HG03432 (cell line): Measurements from ENCODE around the gene DOHH.

Experiments
- ATAC-seq: cut with Tn5 transposase; IDR thresholded peaks from one replicate; pipeline ENCODE4 v1.9.1; 2021; ENCODE audit warnings: mild to moderate bottlenecking, moderate library complexity; ENCODE audit not compliant: unreplicated experiment

DOHH gene, protein sequence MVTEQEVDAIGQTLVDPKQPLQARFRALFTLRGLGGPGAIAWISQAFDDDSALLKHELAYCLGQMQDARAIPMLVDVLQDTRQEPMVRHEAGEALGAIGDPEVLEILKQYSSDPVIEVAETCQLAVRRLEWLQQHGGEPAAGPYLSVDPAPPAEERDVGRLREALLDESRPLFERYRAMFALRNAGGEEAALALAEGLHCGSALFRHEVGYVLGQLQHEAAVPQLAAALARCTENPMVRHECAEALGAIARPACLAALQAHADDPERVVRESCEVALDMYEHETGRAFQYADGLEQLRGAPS

DNA sequence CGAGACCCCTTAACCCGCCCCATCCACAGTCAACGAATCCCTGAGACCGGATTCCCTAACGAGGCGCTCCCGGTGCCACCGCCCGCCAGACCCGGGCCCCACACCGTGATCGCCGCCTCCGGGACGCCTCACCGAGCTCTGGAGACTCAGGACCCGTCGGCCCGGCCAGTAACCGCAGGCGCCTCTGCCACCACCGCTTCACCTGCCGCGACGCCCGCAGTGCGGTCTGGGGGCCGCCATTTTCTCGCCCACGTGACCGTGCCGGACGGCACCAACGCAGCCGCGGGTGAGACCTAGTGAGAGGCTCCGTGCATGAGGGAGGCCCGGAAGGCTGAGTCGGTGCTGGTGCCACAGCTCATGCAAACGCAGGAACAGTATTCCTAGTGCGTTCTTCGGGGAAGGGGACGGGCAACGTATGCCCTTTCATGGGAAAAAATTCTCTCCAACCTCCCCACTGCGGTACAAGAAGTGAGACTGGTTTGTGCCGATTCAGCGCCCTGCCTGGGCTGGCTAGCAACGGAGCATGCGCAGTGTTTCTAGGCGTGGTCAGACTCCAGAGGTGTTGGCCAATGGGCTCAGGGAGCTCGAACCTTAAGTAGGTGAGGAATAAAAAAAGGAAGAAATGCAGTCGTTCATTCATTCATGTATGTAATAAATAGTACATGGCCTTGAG, at the start of gene DOHH:
DOHH (minus strand) TSS at position 246 of the 673 bp plus-strand sequence. CDS start 3,860 bp downstream, outside the sequence.
- ATAC-seq, result peak; percentile 81

DNA sequence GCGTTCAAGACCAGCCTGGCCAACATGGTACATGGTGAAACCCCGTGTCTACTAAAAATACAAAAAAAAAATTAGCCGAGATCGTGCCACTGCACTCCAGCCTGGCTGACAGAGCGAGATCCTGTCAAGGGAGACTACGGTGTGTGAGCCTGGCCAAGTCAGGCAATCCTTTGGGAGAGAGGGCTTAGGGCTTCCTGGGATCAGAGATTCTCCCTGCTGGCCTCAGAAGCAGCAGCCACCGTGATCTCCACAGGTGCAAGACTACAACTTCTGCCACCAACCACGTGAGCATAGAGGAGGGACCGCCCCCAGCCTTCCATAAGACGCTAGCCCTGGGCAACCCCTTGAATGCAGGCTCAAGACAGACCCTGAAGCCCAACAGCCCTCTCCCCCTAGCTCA, 49.3 kb upstream of the DOHH start:
- no peak for ATAC-seq

DNA sequence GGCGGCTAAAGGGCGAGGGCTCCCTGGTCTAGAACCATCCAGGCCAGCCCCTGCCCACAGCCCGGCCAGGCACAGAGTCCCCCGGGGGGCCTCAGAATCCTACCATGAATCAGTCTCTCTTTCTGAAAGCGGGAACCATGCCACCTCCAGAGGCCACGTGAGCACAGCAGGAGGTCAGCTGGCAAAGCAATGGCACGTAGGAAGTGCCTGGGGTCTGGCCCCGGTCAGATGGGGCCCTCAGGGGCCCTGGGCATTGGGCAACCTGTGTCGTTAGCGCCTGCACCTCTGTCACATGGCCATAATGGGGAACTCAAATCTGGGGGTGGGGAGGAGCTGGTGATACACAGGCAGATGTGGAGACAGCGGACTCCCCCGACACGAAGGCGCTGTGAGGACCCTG, 48.1 kb upstream of the DOHH start:
- ATAC-seq, result no peak

DNA sequence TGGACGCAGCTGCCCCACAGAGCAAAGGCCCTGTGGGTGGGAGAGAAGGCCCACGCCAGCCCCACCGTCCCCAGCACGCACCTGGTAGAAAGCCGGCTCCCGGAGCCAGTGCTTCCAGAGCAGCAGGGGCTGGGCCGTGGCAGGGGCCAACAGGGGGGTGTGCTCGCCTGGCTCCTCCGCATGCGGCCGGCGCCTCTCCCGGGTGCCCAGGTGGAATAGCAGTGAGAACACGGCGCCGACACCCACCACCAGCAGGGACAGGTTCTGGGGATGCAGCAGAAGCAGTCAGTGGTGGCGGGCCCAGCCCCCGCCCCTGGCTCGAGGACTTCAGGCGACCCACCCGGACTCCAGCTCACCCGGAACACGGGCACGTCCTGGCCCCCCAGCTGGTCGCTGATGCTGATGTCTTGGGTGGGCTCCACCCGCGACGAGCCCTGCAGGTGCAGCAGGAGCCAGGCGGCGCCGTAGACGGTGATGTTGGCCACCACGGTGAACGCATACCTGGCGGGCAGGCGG, 47.4 kb upstream of the DOHH start:
- no peak for ATAC-seq

DNA sequence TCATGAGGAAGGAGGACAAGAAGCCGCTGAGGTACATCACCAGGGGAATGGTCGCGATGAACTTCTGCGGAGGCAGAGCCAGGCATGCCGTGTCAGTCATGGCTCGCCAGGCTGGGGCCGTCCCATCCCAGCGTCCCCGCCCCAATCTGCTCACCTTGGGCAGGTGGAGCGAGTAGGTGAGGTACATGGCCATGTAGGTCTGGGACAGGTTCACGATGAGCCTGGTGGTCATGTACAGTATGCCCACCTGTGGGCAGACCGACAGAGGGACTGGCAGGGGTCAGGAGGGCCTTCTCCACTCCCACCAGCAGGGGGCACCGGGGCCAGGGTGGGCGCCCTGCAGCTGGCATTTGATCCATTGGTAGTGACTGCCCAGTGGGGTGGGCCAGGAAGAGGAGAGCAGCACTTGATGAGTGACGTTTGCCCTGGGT, 46.8 kb upstream of the DOHH start:
- ATAC-seq, result no peak

DNA sequence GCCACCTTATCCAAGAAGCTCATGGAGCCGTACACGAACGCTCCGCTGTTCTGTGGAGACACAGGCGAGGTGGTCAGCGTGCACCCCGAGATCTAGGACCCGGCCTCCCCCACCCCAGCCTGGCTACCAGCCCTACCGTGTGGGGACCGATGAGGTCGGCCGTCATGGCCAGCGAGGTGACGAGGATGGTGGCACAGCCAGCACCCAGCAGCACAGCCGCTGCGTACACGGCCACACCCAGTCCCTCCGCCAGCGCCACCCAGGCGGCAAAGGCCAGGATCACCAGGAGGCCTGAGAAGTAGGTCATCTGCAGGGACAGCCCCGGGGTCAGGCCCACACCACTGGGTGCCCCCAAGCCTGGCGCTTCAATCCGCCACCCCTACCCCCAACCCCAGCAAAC, 45.6 kb upstream of the DOHH start:
- ATAC-seq, result no peak

DNA sequence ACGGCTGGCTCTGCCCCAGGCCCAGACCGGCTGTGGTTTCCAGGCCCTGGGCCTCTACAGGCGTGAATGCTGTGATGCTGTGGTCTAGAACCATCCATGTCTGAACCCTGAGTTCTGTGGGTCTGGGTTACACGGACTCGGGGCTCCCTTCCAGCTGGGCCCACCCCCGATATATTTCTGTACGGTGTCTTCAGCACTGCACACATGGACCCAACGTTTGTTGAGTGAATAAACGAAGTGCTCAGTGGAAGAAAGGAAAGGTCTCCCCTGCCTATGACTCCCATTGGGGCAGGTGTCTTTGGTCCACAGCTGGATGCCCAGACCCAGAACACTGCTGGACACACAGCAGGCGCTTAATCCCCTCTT, 45.2 kb upstream of the DOHH start:
- ATAC-seq, result no peak

DNA sequence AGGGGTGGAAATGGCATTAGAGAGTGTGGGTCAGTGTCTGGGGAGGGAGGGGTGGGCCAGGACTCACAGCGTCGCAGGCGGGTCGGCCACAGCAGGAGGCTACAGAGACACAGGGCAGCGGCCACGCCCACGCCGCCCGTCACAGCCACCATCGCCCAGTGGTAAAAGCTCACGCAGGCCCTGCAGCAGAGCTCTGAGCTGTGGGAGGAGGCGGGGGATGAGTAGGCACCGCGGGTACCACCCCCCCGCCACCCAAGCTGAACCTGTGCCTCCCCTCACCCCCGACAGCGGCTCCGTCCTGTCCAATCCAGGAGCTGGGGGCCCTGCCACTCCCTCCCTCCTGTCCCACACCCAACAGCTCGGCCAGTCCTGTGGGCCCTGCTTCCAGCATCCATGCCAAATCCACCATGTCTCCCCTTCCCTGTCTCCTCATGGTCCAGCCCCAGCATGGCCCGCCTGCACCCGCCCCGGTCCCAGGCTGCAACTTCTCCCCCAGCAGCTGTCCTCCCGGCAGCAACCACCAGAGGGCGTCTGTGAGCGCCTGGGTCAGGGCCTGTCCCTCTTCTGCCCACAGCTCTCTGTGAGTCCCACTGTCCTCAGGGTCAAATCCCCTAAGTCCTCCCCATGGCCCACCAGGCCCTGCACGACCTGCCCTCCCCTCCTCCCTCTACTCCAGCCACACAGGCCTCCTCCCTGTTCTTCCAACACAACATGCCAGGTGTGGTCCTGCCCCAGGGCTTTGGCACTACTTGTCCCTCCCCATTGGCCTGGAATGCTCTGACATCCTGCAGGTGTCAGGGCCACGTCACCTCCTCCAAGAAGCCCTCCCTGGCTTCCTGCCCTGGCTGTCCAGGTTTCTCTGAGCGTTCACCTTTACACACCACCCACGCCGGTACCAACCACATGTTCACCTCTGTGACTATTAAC, 44.5 kb upstream of the DOHH start:
- peak; percentile 42 for ATAC-seq

DNA sequence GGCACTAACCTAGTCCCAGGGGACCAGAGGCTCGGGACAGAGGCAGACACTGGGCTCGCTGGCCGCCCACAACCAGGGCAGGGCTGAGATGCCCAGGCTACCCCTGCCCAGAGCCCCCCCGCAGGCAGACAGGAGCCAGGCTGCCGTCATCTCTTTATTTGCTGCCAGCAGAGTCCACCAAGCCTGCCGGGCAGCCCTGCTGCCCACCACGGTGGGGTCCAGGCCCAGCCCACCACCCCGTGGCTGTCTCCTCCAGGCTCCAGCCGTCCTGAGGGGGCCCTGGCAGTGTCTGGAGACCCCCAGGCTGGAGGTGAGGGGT, 43.5 kb upstream of the DOHH start:
- no peak for ATAC-seq

DNA sequence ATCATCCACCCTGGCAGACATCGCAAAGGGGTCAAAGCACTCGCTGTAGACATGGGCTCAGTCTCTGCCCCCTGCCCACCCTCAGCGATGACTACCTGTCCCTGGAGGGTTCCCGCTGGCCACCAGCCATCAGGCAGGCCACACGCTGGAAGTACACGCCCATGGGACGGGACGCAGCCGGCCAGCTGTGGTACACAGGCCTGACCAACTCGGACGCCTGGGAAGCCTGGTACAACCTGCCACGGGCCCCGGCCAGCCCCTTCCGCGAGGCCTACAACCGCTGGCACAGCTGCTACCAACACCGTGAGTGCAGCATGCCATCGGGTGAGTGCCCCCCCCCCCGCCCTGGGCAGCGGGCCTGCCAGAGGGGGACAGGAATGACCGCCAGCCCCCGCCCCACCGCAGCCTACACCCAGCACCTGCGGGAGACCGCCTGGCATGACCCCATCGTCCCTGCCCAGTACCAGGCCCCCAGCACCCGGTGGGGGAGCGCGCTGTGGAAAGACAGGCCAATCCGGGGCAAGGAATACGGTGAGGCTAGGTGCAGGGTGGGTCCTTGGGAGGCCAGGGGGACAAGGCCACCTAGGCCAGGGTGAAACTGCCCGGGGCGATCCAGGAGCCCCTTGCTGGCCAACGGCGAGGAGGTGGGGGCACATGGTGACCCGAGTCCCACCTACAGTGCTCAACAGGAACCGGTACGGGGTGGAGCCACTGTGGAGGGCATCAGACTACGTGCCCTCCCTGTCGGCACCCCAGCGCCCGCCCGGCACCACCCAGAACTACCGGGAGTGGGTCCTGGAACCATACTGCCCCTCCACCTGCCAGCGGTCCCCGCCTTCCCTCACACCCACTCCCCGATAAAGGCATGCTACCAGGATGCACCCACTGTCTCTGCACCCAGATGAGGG, 42.9 kb upstream of the DOHH start:
- no peak for ATAC-seq

DNA sequence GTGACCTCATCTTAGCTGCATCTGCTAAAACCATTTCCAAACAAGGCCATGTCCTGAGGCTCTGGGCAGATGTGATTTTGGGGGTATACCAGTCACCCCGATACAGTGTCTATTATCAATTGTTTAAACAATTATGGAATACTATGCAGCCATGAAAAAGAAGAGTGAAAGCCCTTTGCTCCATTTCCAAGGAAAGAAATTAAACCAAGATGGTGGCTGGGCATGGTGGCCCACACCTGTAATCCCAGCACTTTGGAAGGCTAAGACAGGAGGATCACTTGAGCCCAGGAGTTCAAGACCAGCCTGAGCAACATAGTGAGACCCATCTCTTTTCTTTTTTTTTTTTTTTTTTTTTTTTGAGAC, 39.3 kb upstream of the DOHH start:
- ATAC-seq, result no peak

DNA sequence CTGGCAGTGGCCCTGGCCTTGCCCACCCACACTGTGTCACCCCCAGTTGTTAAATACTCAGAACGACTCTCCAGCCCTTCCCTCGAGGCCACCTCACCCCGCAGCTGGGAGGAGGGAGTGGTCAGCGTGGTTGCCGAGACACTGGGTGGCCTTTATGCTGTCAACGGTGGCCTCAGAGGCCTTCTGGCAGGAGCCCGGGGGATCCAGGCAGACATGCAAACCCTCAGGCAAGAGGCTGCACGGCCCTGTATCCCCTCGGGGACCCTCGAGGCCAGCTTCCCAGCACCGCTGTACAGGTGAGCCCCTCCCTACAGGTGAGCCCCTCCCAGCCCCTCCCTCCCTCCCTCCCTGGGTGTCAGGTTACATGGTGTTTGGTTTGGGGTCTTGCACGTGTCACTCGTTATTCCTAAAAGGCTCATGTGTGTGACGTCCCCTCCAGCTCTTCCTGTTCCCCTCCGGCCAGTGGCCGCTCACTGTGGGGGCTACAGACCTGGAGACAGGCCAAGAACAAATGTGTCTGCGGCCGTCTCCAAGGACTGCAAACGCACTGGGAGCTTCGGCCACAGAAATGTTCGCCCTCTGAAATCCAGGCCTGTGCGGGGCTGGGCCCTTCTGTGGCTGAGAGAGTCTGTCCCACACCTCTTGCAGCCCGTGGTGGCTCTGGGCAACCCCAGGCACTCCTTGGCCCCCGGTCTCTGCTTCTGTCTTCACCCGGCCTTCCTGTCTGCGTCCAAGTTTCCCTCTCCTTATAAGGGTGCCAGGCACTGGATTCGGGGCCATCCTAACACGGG, 38.7 kb upstream of the DOHH start, which contains the start of gene TEKTIP1:
TEKTIP1 (plus strand) TSS at position 210 of the 791 bp plus-strand sequence; CDS start at position 214, 4 bp downstream.
- no peak for ATAC-seq

DNA sequence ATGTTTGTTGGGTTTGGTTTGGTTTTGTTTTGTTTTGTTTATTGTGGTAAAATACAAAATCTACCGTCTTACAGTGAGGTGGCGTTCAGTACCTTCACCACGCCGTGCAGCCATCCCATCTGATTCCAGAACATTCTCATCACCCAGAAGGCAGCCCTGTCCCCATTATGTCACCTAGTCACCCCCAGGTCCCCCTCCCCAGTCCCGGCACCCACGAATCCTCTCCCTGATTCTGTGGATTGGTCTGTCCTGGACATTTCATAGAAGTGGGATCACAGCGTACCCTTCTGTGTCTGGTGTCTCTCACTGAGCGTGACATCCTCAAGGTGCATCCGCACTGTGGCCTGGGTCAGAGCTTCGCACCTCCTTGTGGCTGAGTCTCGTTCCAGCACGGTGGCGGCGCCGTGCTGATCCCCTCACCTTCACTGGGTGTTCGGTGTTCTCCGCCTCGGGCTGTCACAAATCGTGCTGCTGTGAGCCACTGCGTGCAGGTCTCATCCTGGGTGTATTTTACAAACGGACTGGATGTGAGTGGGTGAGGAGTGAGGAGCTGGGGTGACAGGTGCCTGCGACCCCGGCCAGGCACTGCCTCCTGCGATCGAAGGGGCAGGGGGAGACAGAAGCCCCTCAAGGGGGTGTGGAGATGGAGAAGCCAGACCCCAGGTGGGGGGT, 37.9 kb upstream of the DOHH start:
- no peak for ATAC-seq

DNA sequence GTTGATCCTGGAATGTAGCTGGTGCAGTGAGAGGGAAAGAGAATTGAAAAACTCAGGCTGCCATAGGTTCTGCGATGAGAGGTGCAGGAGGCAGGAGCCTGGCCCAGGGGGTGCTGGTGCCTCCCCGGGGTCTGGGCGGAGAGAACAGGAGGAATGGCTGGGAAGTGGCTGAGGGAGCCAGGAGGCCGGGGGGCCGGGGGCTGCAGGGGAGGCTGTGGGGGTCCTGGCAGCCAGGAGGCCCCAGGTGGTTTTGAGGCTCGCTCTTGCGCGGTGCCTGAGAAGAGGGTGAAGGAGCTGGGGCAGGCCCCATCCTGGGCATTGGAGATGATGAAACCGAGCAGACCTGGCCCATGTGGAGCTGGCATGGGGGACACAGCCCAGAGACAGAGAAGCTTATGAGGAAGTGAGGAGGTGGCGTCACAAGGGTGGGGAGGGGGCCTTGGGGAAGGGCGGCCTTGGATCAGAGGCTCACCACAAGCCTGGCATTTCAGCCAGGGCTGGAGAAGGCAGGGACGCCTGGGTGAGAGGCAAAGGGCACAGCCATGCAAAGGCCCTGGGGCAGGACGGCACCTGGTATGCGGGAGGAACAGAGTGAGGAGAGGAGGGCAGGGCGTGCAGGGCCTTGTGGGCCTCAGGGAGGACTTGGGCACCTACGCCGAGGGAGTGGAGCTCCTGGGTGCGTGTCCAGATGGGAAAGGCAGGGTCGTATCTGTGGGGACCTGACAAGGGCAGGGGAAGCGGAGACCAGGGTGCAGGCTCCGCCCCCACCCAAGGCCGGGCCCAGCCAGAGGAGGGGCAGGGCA, 37.2 kb upstream of the DOHH start:
- ATAC-seq, result no peak

DNA sequence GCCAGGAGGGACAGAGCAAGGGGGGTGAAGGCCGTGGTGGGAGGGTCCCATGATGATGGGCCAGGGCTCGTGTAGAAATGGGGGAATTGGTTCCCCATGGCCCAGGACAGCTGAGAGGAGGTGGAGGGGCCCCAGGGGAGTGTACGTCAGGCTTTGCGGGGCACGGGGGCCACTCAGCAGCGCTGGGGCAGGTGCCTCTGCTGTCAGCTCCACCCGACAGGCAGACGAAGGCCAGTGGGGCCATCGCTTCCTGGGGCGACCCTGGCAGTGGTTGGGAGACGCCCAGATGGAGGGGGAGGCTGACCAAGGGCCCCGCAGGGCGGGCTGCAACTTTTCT, 36.6 kb upstream of the DOHH start:
- no peak for ATAC-seq

DNA sequence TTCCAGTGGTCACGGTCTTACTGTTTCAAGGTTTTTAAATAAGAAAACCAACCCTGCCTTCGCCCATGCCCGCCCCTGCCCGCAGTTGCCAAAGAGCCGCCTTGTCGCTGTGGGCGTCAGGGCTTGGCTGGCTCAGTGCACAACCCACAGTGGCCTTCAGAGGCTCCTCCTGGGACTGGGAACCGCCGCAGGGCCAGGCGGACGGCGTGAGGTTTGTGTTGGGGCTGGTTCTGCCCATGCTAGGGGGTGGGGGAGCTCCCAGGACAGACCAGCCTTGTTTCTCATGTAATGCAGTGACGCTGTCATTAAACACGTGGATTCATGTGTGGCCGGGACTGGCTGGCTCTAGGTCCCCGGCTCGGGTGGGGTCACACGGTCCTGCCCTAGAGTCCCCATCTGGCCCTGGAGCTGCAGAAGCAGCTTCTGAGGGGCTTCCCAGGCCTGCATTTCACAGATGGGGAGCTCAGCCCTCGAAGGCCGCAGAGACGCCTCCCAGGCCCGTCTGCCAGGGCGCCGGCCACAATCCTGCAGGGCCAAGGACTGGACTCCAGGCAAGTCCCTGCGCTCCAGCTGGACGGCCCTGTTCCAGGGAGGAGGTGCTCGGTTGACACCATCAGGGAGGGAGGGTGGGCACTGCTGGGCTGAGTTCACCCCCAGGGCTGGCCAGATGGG, 36.1 kb upstream of the DOHH start:
- no peak for ATAC-seq

DNA sequence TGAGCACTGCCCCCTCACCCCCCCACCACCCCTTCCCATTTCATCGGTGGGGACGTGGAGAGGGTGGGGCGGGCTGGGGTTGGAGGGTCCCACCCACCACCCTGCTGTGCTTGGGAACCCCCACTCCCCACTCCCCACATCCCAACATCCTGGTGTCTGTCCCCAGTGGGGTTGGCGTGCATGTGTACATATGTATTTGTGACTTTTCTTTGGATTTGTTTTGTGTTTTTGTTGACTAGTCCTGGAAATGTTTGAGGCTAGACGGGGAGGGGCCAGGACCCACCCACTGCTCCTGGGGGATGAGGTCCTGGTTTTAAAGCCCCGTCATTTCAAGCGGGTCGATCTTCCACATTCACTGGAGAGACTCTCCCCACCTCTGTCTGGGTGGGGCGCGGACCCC, 35.5 kb upstream of the DOHH start:
- no peak for ATAC-seq

DNA sequence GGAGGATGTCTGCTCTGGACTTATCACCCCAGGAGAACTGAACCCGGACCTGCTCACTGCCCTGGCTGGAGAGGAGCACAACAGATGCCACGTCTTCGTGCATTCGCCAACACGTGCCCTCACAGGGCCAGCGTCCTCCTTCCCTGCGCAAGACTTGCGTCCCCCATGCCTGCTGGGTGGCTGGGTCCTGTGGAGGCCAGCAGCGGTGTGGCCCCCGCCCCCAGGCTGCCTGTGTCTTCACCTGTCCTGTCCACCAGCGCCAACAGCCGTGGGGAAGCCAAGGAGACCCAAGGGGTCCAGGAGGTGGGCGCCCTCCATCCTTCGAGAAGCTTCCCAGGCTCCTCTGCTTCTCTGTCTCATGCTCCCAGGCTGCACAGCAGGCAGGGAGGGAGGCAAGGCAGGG, 35.1 kb upstream of the DOHH start:
- no peak for ATAC-seq
